GM10847 (cell line): Measurements from ENCODE around the gene SENP1.

Experiments
- POLR2A ChIP-seq: IDR thresholded peaks from 2 replicates; pipeline ENCODE4 v1.6.1; 2011; ENCODE audit not compliant: insufficient read length; ENCODE audit errors: extremely low read depth

SENP1 gene

DNA sequence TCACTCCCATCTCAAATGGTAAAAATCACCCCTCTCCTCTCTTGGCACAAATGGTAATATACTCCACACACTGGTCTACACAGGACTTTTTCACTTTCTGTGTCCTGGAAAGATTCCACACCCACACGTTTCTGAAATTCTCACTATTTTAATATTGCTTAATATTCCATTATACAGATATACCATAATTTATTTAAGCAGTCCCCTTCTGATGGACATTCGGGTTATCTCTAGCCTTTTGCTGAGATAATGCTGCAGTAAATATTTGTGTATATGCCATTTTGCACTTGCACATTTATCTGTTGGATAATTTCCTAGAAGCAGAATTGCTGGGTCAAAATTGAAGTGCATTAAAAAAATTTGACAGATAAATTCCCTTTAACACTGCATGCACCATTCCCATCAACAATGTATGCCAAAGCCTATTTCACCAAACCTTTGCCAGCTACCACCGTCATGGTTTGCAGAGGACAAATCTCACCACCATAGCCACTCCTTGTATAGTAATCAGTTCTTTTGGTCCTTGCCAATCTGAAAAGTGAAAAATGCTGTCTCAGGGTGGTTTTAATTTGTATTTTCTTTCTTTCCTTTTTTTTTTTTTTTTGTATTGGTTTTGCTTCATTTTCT, 86.1 kb downstream of the SENP1 start:
- no peak for TF ChIP-seq POLR2A

DNA sequence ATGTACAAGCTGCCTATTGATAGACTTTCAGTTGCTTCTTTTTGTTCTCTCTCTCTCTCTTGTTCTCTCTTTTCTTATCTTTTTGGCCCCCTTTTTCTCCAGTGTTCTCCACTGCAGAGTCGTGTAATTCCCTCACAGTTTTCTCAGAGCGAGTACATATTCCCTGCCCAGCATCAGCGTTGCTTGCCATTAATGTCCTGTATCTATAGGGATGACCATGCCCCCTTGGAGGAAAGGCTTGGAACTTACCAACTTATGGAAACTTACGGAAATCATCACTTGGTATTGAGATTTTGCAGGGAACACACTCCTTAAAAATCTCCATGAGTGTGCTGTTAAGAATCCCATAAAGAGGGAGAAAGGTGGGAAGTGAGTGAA, 87.3 kb downstream of the SENP1 start:
- TF ChIP-seq POLR2A, result no peak

DNA sequence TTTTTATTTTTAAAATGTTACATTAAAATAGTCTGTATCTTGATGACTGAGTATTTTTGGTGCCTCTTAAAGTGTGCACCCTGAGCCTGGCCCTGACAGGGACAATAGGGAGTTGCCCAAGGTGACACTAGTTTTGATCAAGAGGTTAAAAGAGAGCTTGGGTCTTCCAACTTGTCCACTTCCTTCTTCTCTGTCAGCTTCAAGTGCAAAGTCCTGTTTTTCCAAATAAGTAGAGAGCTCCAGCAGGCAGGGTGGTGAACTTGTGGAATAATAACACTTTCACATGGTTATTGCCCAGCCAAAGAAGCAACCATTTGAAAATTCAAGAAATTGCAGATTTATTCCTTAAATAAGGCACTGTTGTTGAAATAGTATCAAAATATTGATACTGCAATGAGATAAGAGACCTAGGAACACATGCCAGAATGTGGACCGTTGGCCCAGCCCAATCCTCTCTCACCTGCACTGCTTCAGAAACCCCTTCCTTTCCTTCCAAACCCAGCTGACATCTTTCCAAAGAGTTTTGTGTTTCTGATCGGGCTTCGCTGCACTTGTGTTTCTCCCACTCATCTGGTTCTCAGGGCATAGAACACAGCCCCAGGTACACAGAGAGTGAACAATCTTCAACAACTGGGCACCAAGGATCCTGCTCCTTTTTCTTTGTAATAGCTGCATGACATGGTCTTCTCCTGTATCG, 87.8 kb downstream of the SENP1 start:
- TF ChIP-seq POLR2A, result no peak

DNA sequence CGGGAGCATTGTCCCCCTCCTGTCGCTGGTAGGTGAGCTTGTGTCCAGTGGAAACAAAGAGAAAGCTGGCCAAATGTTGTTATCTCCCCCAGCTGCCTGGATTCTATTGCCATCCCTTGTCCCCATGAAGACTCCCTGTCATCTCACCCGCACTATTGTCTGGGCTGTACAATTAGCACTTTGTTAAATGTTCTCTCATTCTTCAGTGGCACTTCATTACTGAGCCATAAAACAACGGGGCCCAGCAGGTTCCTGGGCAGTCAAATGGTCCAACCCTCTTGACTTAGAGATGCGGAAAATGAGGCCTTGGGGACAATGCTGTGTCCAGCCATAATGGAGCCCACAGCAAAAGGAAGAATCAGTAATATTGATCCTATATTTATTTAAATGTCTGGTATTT, 88.4 kb downstream of the SENP1 start:
- no peak for TF ChIP-seq POLR2A

DNA sequence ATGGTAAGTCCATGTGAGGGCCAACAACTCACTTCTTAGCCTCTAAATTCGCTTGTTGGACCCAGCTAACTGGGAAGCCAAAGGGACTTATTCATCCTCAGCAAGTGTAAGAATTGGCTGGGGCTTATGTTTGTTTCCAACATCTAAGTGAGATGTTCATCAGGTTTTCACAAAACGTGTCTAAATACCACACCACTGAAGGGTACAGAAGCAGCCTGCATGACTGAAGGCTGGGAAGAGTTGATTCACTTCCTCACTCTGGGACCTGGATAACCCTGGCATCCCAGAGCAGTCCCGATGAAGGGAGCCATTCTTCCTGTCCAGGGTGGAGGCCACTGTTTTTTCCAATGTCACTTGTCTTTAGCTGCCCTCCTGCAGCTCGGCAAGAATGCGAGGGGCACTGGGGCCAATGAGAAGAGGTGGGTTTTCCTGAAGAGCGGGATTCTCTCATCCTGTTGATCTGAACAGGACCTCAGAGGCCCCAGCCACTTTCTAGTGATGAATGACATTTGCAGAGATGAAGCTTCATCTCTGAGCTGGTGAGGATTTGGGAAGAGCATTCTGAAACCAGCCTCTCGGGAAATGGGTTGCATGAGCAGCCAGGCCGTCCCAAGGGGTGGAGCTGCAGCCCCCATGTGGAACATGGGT, 89.4 kb downstream of the SENP1 start:
- no peak for TF ChIP-seq POLR2A

DNA sequence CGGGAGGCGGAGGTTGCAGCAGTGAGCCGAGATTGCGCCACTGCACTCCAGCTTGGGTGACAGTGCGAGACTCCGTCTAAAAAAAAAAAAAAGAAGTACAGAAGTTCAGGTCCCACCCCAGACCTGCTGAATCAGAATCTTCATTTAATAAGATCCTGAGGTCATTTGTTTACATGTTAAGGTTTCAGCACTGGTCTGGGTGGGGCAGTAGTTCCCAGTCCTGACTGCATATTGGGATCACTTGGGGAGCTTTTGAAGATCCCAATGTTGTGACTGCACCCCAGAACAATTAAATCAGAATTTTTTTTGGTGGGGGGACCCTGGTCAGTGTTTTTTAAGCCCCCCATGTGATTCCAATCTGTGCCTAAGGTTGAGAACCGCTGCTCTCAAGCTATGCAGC, 89.9 kb downstream of the SENP1 start:
- TF ChIP-seq POLR2A, result no peak

DNA sequence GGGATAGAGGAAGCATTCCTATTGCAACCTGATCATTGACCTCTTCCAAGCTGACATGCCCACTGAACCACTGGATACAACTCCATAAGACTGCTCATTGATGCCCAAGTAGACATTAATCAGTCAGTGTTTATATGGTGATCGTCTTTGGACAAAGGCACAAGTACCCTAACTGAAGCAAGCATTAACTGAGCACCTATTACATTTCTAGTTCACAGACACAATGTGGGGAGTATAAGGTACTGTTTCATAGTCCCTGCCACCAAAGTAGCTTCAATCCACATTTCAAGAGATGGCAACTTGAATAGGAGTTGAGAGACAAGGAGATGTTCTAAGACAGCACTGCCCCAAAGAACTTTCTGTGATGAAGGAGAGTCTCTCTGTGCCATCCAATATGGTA, 90.8 kb downstream of the SENP1 start:
- no peak for TF ChIP-seq POLR2A

DNA sequence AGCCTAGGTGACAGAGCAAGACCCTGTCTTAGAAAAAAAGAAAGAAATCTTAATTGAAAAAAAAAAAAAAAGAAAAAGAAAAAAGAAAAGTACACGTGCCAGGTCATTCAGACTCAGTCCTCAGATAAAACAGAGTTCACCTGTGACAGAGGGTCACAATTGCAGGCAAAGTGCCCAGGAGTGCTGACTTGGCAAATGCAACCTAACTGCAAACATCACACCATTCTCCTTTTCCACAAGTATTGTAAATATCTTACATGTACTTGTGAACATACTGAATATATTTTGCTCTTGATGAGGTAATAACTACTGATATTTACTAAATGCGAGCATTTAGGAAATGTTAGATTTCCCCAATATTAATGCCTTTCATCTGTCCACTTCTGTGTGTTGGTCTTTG, 92.6 kb downstream of the SENP1 start:
- TF ChIP-seq POLR2A, result no peak

DNA sequence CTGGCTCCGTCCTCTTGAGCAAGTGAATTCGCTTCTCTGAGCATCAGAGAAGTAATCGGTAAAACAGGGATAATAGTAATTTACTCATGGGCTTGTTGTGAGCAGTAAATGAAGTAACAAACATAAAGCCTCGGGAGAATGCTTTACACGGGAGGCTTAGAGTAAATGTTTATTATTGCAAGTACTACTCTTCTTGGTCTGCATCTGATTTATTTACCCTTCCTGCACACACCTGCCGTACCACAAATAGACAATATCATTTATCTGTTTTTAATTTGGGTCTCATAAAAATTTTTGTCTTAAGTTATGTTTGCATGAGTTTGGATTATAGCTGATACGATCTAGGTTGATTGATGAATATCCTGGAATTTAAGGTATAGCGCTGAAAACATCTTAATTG, 93.8 kb downstream of the SENP1 start:
- no peak for TF ChIP-seq POLR2A

DNA sequence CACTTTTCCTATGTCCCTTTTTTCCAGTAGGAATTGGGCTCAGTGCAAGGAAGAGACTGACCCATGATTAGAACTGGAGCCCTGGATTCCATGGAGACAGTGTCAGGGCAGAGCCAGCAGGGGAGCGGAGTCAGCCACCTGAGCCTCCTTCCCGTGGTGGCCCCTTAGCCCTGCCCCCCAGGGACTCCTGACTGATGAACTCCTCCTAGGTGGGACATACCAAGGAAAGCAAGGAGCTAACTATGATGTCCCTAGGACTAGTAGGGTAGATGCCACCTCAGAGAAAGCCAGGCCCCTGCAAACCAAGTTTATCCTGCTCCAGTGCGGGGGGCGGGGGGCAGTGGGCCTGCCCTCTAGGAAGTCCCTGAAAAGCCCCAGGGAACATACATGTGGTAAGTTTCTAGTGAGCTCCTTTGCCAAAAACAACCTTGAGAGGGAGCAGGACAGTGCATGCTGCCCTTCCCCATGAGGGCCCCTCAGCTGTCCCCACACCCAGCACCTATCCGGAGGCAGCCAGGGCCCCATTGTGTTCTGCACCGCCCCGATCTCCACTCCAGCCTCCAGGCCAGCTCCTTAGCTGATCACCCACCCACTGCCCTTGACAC, 95.4 kb downstream of the SENP1 start:
- no peak for TF ChIP-seq POLR2A

DNA sequence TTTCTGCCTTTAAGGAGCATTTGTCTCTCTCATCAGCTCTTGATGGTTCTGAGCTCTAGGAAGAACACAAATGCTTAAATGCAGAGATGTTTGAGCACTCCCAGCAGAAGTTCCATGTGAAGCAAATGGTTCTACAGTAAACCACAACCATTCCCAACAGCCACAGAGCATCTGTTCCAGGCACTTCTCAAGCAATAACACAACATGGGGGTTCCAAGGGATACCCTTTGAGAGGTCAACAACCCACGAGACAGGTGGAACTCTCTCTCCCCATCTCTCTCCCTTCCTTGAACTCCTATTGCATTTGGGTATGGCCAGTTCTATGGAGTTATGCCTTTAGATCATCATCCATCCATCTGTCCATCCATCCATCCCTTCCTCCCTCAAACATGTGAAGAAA, 96.4 kb downstream of the SENP1 start:
- no peak for TF ChIP-seq POLR2A

DNA sequence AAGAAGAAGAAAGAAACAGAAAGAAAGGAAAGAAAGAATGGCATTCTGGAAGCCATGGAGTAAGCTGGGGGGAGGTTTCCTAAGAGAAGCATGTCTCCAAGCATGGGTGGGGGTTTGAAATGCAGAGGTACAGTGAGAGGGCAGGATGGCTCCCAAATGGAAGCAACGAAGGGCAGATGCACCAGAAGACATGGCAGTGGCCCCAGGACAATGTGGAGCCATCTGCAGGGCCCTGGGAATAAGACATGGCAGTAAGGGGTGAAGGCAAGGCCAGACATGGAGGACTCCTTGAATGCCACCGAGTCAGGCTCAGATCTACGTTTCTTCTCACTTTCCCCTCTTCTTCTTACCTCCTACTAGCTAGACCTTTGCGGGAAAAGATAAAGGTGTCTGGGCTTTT, 96.9 kb downstream of the SENP1 start:
- TF ChIP-seq POLR2A, result no peak

DNA sequence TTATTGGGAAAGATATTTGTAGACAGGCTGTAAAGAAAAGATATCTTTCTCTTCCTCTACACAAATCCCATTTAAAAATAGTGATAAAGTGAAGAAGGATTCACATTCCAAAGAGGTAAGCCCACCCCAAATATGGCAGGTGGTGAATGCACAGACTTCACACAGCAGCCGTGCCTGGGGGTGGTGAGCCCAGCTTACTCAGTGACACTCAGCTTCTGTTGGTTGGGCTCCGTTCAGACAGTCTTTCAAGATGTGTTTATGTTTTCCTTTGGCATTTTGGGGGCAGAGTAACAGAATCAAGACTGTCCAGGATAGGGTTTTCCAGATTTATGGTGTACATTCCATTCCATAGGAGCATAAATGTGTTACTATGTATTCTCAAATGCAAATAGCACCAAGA, 97.5 kb downstream of the SENP1 start:
- no peak for TF ChIP-seq POLR2A

DNA sequence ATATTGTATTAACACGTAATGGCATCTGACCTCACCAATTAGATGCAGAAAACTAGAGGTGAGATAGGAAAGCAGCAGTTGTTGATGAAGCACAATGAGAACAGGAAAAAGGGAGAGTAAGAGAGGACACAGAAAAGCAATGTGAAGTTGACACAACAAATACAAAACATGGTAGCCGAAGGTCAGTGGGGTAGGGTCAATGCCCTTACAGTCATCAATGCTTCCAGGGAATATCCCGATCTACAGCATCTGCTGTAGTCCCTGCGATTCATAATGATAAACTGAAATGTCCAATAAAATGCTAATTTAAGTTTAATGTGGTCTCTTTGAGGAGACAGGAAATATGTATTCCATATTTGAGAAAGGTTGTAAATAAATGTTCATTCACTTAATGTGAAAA, 98.7 kb downstream of the SENP1 start:
- TF ChIP-seq POLR2A, result no peak

DNA sequence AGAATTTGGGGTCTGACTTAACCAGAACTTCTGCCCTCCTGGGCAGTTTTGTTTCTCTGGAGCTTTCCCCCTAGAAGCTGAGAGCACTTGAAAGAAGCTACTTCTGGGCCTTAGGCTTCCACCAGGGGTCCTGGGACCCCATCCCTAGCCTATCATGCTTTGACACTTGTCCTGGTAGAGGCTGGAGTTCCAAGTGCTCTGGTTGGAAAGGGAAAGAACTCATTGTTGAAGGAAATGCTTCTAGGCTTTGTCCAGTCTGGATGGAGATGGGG, 100.2 kb downstream of the SENP1 start:
- no peak for TF ChIP-seq POLR2A

DNA sequence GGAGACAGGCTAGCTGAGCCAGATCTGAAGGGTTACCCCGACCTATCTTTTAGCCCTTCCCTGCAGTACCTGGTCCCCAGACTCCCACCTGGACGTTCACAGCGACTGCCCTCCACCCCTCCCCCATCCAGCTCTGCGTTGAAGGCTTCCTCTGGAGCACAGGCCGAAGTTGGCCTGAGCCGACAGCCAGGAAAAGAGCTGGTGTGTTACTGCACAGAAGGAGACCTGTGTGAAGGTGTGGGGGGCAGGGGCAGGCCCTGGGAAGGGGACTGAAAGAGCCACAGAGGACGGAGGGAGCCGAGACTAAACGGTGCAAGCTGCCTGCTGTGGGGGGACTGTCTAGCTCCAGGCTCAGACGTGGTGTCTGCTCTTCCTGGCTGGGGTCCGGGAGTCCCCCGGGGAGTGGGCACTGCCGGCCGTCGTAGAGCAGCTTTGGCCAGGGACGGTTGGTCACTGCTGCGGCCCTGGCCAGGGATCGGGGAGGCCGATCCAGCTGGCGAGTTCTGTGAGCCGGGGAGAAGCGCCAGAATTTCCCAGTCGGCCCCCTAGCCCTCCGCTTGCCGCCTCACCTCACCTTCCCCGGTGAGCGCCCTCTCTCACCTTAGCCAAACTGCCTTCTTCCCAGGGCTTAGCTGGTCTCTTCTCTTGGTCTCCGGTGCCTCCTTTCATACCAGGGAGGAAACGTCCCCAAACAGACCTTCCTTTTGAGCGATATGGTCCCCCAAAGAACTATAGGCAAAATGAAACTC, 100.7 kb downstream of the SENP1 start:
- TF ChIP-seq POLR2A, result no peak
